DMS79 (cell line): ENCODE results near the gene NGB.
"Not testable (repeated sequence)": the region's sequence is repeated elsewhere in the genome, so short reads cannot be mapped to it uniquely, and the experiment has no call there.

ENCODE experiments used
- DNase-seq: peaks from one replicate; lab custom pipeline; 2025; lab: John Stamatoyannopoulos, UW

NGB gene, protein sequence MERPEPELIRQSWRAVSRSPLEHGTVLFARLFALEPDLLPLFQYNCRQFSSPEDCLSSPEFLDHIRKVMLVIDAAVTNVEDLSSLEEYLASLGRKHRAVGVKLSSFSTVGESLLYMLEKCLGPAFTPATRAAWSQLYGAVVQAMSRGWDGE

DNA sequence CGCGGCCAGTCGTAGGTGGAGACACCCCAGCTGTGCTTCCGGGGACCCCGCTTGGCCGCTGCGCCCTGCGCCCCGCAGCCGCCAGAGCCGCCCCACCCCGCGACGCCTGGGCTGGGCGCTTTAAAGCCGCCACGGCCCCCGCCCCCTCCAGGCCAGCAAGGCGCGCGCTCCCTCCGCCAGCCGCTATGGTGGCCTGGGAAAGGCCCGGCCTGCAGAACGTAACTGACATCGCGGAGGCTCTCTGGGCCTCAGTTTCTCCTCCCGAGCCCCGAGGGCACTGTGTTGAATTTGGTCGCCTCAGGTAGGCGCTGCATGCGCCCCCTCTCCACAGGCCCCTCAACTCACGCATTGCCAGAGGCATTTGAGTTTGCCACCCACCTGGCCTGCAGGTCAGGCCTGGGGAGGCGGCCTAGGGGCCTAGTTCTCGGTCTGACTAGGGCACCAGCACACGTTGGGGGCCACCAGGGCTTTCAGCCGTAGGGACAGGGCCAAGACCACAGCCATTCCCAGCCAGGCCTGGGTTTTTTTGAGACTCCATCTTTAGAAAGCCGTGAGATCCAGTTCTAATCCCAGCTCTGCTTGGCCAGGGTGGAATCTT lies at the start of gene NGB:
Gene NGB (minus strand): TSS at position 94 of the 598 bp plus-strand sequence. CDS start 269 bp downstream, outside the sequence.
- no peak for DNase-seq

DNA sequence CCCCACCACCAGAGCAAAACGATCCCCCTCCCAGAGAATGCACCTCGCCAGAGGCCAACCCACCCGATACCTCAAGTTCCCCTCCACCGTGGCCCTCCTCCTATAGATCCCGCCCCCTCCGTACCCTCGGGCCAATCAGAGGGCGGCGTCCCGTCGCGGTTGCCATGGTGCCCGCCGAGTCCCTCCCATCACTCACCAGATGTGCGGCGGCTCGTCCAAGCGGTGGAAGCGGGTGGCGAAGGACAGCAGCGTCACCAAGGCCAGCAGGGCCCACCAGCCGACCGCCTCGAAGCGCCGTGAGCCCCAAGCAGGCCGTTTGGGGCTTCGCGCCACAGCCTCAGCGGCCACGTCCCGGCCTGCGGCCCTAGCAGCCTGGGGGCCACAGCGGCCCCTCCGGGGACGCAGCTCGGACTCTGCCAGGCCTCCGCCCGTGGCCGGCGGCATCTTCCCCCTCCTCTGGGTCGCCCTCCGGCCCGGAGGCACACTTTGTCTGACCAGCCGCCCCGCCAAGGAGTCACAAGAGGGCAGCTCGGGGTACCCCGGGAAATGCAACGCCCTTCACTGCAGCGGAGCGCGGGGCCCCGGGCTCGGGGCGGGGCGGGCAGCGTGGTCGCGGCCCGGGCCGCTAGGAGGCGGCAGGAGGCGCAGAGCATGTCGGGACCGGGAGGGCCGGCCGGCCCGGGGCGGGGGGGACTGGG lies 49.4 kb upstream of the NGB start, which contains the start of gene POMT2:
Gene POMT2 (minus strand): TSS at position 646 of the 698 bp plus-strand sequence. CDS start 202 bp downstream, at position 444.
- peak; percentile 92 for DNase-seq

DNA sequence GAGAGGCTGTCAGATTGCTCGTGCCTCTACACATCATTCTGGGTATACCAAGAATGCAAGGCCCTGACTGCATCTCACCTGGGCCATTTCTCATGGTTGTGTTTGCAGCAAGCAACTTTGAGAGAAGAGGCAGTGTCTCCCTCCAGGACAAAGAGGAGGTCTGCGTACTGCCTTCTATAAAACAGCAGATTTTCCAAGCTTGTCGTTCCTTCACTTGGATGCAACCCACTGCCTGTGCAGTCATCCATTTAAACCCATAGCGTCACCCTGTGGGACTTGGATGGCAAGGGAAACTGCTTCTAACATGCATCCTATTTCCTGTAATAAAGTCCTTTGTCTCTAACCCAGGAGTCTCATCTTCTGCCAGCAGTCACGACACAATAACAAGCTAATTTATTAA lies 48.4 kb upstream of the NGB start:
- peak; percentile 19 for DNase-seq

DNA sequence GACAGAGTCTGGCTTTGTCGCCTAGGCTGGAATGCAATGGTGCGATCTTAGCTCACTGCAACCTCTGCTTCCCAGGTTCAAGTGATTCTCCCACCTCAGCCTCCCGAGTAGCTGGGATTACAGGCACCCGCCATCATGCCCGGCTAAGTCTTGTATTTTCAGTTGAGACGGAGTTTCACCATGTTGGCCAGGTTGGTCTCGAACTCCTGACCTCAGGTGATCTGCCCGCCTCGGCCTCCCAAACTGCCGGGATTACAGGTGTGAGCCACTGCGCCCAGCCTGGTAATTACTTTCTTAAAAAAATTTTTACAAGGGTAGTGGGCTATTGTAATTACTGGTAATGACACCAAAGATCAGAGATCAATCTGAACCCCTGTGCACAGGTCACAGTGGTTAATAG lies 47.8 kb upstream of the NGB start:
- DNase-seq, result not testable (repeated sequence)

DNA sequence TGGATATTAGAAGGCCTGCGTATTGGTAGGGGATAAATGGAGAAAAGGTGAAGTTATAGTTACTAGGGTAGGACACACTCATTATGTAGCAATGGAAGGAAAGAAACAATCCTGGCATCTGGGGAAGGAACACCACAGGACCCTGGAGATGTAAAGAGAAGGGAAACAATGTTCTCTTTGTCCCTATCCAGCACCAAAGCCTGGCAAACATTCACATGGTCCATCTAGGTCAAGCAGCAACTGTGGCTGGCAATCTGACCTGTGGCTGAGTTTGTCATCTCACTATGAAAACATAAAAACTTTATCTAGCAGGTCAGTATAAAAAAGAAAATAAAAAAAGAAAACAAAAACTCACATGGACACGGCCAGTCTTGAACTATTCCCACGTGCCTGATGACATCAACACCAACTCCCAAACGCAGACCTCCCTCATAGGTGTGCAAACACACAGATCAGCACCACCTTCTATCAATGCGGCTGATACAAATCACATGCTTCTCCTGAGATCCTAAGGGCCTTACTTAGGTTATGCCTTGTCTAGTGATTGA lies 47.1 kb upstream of the NGB start:
- no peak for DNase-seq

DNA sequence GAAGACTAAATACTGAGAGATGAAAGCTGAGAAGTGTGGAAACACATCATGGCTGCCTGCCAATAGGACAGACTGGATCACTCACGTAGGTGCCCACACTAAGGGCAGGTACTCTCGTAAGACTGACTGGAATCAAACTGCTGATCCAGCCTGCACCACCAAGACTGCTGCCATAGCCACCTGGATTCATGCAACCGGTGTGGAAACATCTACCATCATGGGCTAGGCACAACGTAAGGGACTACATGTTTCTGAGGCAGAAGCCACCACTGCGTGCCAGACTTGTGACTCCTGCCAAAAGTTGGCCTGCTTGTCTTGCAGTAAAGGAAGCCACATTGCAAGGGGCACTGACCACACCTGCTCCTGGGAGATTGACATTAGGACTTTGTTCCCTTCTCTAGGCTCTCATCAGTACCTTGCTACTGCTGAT lies 45.9 kb upstream of the NGB start:
- peak; percentile 82 for DNase-seq

DNA sequence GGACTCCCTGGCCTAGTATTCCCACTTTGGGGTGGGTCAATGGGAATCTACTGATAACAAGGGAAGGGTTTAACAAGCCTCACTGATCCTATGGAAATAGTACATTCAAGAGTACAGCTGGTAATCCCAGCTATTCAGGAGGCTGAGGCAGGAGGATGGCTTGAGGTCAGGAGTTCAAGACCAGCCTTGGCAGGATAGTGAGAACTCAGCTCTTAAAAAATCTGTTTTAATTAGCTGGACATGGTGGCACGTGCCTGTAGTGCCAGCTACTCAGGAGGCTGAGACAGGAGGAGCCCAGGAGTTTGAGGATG lies 45.1 kb upstream of the NGB start:
- DNase-seq, result no peak

DNA sequence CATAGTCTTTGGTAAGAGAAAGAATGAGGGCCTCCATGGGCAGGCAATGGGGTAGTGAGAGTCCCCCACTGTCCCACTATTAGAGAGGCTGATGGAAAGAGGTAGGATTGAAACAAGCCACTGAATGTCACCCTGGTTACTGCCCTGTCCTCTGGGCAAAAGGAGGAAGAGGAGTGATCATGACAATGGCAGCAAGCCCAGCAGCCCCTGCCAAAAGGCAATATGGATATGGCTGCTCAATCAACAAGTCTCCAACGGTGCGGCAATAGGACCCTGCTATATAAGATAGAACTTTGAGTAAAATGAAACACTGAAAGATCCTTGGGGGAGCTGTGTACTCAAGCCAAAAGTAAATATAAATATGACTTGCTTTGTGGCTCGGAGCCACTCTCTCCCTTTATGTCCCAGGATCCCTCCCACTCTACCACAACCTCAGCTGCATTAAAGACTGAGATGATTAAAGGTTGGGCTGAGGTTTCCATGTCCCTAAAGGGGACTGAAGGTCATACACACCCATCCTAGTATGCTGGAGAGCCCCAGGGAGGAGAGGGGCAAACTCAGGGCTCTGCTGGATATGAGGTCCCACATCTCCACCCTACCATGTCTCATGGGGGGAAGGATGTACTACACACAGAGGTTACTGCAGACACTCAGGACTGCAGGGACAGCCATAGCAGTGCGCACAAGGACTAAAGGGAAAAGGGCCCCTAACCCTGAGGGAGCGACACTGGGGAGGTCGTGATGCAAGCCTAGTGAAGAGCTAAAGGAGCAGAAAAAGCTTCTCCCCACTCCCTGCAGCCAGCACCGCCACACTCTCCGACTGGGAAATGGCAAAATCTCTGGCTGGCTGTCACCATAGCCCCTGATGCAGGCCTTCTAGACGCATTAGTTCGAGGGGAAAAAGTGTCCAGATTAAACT lies 43.8 kb upstream of the NGB start:
- DNase-seq, result no peak

DNA sequence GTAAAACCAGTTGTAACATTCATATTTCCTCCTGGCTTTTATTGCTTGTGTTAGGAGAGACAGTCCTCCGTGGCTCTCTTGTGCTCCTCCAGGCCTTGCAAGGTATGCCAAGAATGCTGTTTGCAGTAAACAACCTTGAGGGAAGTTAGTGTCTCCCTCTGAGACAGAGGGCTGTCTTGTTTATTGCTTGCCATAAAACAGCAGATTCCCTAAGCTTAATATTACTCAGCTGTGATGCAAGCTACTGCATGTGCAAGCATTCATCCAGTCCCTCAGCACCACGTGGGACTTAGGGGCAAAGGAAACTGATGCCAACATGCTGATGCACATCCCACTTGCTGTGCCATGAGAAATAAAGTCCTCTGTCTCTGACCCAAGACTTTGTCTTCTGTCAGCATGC lies 43.0 kb upstream of the NGB start:
- DNase-seq, result no peak

DNA sequence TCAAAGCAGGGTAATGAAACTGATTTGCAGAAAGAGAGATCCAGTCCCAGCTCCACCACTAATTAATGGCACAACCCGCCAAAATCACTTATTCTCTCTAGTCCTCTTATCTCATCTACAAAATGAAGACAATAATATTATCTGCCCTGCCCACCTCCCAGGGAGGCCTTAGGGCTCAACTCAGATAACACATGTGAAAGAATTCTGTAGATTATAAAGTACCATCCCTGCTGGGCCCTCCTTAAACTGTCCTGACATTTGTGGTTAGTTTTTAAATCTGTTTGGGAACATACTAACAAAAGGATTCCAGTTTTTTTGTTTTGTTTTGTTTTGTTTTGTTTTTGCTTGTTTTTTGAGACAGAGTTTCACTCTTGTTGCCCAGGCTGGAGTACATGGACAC lies 42.4 kb upstream of the NGB start:
- DNase-seq, result no peak

DNA sequence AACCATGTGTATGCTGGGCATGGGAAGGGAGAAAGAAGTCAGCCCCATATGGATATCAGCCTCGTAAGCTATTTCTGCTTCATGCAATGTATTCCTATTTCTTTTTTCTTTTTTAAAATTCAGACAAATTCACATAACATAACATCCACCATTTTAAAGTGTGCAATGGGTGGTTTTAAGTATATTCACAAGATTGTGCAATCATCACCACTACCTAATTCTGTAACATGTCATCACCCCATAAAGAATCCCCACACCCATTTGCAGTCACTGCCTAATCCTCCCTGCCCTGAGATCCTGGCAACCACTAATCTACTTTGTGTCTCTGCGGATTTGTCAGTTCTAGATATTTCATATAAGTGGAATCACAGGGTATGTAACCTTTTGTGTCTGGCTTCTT lies 40.2 kb upstream of the NGB start:
- DNase-seq, result no peak

DNA sequence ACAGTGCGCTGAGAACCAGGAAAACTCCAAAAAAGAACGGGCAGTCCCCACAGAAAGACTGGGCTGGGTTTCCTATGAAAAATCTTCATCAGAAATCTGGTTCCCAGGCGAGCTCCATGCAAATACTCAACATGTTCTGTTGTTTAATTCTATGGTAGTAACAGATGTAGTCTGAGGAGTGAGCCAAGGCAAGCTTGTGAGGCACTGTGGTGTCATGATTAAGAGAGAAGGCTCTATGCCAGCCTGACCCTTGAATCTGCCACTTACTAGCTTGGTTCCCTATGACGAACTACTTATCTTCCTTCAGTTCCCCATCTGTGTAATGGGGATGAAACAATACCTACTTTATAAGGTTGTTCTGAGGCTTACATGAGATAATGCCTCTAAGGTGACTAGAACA lies 39.0 kb upstream of the NGB start:
- no peak for DNase-seq

DNA sequence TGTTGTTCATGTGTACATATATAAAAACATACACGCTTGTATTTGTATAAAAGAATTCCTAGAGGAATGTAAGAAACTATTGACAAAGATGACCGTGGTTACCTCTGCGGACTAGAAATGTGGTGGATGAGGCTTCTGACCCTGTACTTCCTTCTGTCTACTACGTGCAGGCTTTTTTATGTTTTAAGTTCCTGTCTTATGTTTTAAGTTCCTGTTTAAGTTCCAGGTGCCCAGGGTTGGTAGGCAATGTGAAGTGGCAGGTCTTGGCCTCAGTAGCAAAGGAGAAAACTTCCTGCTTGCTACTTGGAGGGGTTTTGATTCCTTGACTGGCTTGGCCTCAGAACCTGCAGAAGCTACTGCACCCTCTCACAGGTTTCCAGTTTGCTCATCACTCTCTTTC lies 38.1 kb upstream of the NGB start:
- DNase-seq, result no peak

DNA sequence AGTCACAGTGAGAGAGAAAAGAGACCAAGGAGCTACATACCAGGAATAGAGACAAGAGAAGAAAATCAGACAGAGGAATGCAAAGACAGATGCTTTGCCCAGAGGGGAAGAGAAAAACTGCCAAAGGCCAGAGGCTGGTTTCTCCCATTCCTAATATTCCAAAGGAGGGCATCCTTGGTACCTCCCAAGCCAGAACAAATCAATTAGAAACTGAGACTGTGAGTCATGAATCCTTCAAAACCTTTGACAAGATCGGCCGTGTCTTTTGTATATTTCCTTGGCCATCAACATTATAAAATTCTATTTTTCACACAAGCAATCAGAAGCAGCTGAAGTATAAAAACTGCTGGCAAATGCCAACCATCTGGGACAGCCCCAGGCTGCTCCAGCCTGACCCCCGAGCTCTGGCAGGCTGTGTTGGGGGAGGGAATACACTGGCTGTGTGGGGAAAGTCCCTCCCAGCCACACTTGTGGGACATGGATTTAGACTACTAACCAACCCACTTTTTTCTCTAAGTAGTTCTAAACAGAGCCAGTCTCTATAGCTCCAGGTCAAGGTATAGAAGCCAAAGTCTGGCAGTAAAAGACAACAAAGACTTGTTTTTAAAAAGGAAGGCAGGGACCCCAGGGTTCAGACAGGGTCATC lies 36.0 kb upstream of the NGB start:
- DNase-seq, result no peak

DNA sequence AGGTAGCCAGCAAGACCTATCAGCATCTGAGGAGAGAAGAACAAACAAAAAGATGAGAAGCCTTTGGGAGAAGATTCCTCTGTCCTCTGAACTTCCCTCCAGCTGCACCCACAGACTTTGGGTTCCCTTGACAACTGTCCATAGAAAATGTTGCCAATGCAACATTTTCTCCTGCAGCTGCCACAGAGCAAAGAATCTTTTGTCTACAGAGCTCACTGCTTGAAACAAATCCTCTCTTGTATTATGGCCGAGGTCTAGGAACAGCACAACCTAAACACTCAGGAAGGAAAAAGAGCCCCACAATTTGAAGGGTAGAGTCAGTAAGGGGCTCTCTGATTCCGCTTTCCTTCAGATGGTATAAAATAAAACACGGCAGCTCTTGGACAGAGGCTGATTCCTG lies 35.4 kb upstream of the NGB start:
- DNase-seq, result no peak

DNA sequence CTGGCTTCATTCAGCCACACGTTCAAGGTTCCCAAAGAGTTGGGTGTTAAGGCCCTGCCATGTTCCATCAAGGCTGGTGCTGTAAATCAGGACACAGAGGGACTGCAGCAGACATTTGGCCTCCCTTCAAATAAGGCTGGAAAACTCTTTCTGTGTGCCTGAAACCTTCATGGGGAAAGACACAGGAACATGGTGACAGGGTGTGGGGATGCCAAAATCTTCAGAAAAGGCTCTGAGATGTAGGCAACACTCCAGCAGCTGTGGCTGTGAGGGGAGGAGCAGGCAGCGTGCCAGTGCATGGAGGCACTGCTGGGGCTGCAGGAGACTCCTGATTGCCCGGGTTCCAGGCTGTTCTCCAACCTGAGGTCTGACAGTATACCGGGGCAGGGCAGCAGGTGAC lies 34.7 kb upstream of the NGB start:
- no peak for DNase-seq

DNA sequence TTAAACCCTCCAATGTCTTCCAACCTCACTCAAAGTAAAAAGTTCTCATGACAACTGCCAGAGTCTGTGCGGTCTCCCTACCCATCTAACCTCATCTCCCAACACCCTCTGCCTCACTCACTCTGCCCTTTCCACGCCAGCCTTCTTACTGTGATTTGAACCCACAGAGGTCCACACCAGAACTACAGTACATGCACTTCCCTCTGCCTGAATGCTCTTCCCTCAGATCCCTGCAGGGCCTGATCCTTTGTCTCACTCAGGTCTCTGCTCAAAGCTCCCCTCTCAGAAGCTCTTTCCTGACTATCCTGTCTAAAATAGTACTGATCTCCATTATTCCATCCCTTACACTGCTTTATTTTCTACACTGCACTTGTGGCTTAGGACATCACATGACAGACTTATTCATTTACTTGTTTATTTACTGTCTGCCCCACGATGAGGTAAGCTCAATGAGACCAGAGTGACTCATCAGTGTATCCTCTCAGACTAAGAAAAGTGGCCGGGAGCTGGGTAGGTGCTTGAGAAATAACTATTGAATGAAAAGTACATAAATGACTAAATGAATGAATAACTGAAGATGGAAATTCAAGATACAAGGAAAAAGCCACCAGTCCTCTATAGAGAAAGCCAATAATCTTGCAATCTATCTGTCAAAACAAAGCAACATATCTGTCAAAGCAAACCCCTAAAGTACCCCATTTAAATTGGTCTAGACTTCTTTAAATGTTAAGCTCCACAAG lies 32.6 kb upstream of the NGB start:
- DNase-seq, result peak; percentile 55

DNA sequence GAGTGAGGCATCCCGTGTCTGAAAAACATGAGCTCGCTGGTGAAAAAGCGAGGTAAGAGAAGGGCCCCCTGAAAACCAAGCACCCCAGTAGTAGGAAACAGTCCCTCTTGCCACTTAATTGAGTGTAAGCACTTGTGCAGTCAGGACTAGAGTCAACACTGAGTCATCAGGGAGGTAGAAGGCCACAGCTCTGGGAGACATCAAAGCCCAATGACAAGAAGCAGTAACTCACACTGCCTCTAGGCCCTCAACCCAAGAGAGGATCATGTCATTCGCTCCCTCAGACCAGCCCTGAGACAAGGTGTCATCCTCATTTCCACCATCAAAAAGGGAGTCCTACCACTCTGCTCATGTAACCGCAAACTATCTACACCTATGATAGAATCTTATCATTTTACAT lies 31.9 kb upstream of the NGB start:
- peak; percentile 4 for DNase-seq

DNA sequence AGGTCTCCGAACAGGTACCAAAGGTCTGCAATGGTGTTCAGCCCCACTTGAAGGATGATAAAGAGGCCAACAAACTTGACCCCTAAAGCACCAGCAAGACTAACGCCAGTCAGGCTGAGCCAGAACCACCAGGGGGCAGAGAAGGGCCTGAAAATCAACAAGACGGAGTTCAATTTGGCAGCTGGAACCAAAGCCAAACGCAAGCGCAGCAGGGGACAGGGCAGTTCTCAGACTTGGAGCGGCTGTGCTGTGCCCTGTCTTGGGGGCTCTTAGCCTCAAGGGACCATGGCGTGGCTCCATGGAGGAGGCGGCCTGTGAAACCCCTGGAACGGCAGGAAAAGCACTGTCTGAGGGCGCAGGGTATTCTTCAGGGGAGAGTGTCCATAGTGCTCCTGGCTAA lies 30.1 kb upstream of the NGB start:
- no peak for DNase-seq

DNA sequence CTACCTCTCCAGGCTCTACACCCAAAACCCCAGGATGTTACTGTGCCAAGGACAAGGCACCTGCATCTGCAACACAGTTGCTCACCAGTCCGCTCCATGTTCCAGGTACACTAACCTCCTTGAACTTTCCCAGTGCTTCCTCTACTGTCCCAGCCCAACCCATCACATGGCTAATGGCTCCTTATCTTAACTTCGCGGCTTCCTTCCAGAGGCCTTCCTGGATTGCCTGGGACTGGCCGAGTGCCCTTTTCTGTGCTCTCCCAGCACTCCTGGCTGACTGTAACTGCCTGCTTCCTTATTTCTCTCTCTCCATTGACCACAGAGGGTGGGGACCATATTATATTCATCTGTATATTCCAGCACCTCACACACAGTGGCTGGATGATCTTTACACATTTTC lies 28.8 kb upstream of the NGB start:
- DNase-seq, result no peak

DNA sequence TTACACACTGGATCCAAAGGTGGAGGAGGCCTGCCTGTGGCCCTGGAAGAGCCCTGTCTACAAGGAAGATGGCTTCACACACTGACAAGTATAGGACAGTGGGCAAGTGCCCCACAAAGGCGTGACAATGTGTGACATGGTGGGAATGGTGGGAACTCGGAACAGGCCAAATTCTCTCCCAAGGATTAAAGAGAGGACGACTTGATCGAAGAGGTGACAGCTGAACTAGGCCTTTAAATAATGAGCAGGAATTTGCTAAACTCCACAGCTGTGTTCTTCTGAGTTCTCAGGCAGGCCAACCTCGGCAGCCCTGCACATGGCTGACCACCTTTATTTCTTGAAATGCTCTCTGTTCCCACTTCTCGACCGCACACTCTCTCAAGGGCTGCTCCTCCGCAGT lies 25.9 kb upstream of the NGB start:
- DNase-seq, result no peak
